Measurements from ENCODE around the gene SYNDIG1.

DNA sequence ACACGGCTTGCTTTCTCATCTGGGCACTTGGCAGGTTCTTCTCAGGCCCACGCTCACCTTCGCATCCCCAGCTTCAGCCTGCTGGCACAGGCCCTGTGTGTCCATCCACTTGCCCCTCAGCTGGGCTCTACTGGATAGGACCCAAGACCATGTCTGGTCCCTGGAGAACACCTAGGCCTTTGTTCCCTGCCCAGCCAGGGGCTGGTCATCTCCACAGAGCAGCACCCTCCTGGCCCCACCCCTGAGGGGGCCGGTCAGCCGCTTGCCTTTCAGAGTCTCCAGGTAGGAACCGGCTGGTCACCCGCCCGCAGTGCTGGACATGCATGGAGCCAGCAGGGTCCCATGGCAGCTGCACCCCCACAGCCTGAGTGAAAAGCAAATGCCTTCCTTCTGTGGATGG, 191.2 kb downstream of the SYNDIG1 start:
- TF ChIP-seq, protein P1, sequence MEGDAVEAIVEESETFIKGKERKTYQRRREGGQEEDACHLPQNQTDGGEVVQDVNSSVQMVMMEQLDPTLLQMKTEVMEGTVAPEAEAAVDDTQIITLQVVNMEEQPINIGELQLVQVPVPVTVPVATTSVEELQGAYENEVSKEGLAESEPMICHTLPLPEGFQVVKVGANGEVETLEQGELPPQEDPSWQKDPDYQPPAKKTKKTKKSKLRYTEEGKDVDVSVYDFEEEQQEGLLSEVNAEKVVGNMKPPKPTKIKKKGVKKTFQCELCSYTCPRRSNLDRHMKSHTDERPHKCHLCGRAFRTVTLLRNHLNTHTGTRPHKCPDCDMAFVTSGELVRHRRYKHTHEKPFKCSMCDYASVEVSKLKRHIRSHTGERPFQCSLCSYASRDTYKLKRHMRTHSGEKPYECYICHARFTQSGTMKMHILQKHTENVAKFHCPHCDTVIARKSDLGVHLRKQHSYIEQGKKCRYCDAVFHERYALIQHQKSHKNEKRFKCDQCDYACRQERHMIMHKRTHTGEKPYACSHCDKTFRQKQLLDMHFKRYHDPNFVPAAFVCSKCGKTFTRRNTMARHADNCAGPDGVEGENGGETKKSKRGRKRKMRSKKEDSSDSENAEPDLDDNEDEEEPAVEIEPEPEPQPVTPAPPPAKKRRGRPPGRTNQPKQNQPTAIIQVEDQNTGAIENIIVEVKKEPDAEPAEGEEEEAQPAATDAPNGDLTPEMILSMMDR (conservative IDR thresholded peaks at IDR 0.05; ENCODE audit: low read depth, low read length), result no peak
- TF ChIP-seq CHD1 (IDR thresholded peaks at IDR 0.05; ENCODE audit: low read depth, low read length), result no peak
- TF ChIP-seq BHLHE40 (IDR thresholded peaks at IDR 0.05; ENCODE audit: low read depth, low read length), result no peak
- TF ChIP-seq MAZ (IDR thresholded peaks at IDR 0.05; ENCODE audit: borderline replicate concordance, low read depth, low read length), result no peak
- TF ChIP-seq RCOR1 (IDR thresholded peaks at IDR 0.05; ENCODE audit: insufficient replicate concordance, low read length), result no peak
- no peak for TF ChIP-seq RAD21 (IDR thresholded peaks at IDR 0.05; ENCODE audit: low read length)
- no peak for TF ChIP-seq CEBPB (IDR thresholded peaks at IDR 0.05; ENCODE audit: low read depth, low read length)
- TF ChIP-seq POLR2A (IDR thresholded peaks at IDR 0.05; ENCODE audit: low read depth, low read length), result no peak

Data from IMR-90 (cell line).